Measurements from ENCODE around the gene LAMB3.

The LAMB3 gene

GRCh38 chr1:209672705-209673630 lies 20.7 kb upstream of the LAMB3 start:
- H3K27ac ChIP-seq (ENCODE audit: extremely low read depth, low read depth, low read length), result no peak overlapping the region
- H3K9me3 ChIP-seq (ENCODE audit: control insufficient read depth, insufficient read depth, low read depth, low read length), result no peaks in the 10 kb centered on the region
- ChIA-PET POLR2A (no interaction called here), CTCF (interaction anchor here (0.7 to 1.1 kb wide), 6 partner anchors 13 to 1471 kb away, joined by 3 to 6 read pairs (median 4); no protein-coding TSS in a partner anchor)
- no peaks in the 10 kb centered on the region for H3K36me3 ChIP-seq (ENCODE audit: control insufficient read depth in 2 of 2, insufficient read depth in 1 of 2, low read length in 2 of 2)
- no peaks in the 10 kb centered on the region for H3K4me1 ChIP-seq (ENCODE audit: control insufficient read depth, insufficient read depth, low read length)
- no peak overlapping the region for H3K4me3 ChIP-seq (ENCODE audit: low read depth, low read length)
- no peak for TF ChIP-seq ZNF174 (tag by site-specific recombination; IDR thresholded peaks at IDR 0.05)
- no peak for TF ChIP-seq ZNF121 (tag by site-specific recombination; IDR thresholded peaks at IDR 0.05)
- no peak for TF ChIP-seq ZNF777 (tag by site-specific recombination; IDR thresholded peaks at IDR 0.05; ENCODE audit: borderline replicate concordance)
- TF ChIP-seq ZNF785 (tag by site-specific recombination; IDR thresholded peaks at IDR 0.05), result no peak
- no peak for TF ChIP-seq FEZF1 (tag by site-specific recombination; IDR thresholded peaks at IDR 0.05)
- TF ChIP-seq ZNF791 (tag by site-specific recombination; IDR thresholded peaks at IDR 0.05), result no peak
- no peak for TF ChIP-seq ZNF600 (tag by site-specific recombination; IDR thresholded peaks at IDR 0.05)
- TF ChIP-seq RBAK (tag by site-specific recombination; IDR thresholded peaks at IDR 0.05), result no peak
- no peak for TF ChIP-seq ZNF670 (tag by site-specific recombination; IDR thresholded peaks at IDR 0.05; ENCODE audit: low read depth)
- TF ChIP-seq ZNF140 (tag by site-specific recombination; IDR thresholded peaks at IDR 0.05), result no peak
- no peak for TF ChIP-seq ZNF37A (tag by site-specific recombination; IDR thresholded peaks at IDR 0.05)
- no peak for TF ChIP-seq ZNF585B (tag by site-specific recombination; IDR thresholded peaks at IDR 0.05)
- TF ChIP-seq ZBTB21 (tag by site-specific recombination; IDR thresholded peaks at IDR 0.05), result no peak
- TF ChIP-seq ZNF707 (tag by site-specific recombination; IDR thresholded peaks at IDR 0.05), result no peak
- TF ChIP-seq ZNF16 (tag by site-specific recombination; IDR thresholded peaks at IDR 0.05; ENCODE audit: low read depth), result no peak
- TF ChIP-seq ZNF324 (tag by site-specific recombination; IDR thresholded peaks at IDR 0.05), result no peak
- no peak for TF ChIP-seq HOXA7 (CRISPR knock-in tag; IDR thresholded peaks at IDR 0.05; ENCODE audit: borderline replicate concordance)
- TF ChIP-seq ZNF626 (tag by site-specific recombination; IDR thresholded peaks at IDR 0.05), result no peak
- TF ChIP-seq, protein P1, sequence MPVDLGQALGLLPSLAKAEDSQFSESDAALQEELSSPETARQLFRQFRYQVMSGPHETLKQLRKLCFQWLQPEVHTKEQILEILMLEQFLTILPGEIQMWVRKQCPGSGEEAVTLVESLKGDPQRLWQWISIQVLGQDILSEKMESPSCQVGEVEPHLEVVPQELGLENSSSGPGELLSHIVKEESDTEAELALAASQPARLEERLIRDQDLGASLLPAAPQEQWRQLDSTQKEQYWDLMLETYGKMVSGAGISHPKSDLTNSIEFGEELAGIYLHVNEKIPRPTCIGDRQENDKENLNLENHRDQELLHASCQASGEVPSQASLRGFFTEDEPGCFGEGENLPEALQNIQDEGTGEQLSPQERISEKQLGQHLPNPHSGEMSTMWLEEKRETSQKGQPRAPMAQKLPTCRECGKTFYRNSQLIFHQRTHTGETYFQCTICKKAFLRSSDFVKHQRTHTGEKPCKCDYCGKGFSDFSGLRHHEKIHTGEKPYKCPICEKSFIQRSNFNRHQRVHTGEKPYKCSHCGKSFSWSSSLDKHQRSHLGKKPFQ (tag by site-specific recombination; IDR thresholded peaks at IDR 0.05), result no peak

GRCh38 chr1:209670441-209671082 lies 18.3 kb upstream of the LAMB3 start:
- ChIA-PET CTCF (interaction anchor here (1.0 kb wide), 1 partner anchor 190 kb away, joined by 3 read pairs; no protein-coding TSS in a partner anchor), POLR2A (no interaction called here)
- Histone ChIP-seq H3K27ac (ENCODE audit: extremely low read depth, low read depth, low read length) (no peak overlapping the region), H3K9me3 (ENCODE audit: control insufficient read depth, insufficient read depth, low read depth, low read length) (no peaks in the 10 kb centered on the region), H3K4me1 (ENCODE audit: control insufficient read depth, insufficient read depth, low read length) (no peaks in the 10 kb centered on the region), H3K36me3 (ENCODE audit: control insufficient read depth in 2 of 2, insufficient read depth in 1 of 2, low read length in 2 of 2) (no peaks in the 10 kb centered on the region), H3K4me3 (ENCODE audit: low read depth, low read length) (no peak overlapping the region)
- no peak for TF ChIP-seq ZNF350 (tag by site-specific recombination; IDR thresholded peaks at IDR 0.05)
- peak; percentile 87 for TF ChIP-seq ZIC2 (tag by site-specific recombination; IDR thresholded peaks at IDR 0.05)
- TF ChIP-seq WT1 (tag by site-specific recombination; IDR thresholded peaks at IDR 0.05), result no peak

All from HEK293 (cell line).